GM12865 (cell line): Measurements from ENCODE around the gene UBE2K.
"Not testable (repeated sequence)": the region's sequence is repeated elsewhere in the genome, so short reads cannot be mapped to it uniquely, and the experiment has no call there.

Source experiments
- DNase-seq: peaks from one replicate; pipeline ENCODE4 v3.0.0; 2010; ENCODE audit warnings: low read depth
- H3K4me3 ChIP-seq: 2 replicates; pipeline ENCODE4 v1.5.1; 2011; ENCODE audit warnings: mild to moderate bottlenecking, low read depth, low read length, control low read depth
- TF ChIP-seq, protein P1 (sequence below): IDR thresholded peaks from 2 replicates; pipeline ENCODE4 v1.5.1; 2011; ENCODE audit warnings: low read length, control low read depth, low read depth, inconsistent platforms; ENCODE audit not compliant: insufficient read depth; ENCODE audit errors: missing control alignments

The UBE2K gene

GRCh38 chr4:39712819-39713607, 15.1 kb downstream of the UBE2K start:
- TF ChIP-seq, protein P1, sequence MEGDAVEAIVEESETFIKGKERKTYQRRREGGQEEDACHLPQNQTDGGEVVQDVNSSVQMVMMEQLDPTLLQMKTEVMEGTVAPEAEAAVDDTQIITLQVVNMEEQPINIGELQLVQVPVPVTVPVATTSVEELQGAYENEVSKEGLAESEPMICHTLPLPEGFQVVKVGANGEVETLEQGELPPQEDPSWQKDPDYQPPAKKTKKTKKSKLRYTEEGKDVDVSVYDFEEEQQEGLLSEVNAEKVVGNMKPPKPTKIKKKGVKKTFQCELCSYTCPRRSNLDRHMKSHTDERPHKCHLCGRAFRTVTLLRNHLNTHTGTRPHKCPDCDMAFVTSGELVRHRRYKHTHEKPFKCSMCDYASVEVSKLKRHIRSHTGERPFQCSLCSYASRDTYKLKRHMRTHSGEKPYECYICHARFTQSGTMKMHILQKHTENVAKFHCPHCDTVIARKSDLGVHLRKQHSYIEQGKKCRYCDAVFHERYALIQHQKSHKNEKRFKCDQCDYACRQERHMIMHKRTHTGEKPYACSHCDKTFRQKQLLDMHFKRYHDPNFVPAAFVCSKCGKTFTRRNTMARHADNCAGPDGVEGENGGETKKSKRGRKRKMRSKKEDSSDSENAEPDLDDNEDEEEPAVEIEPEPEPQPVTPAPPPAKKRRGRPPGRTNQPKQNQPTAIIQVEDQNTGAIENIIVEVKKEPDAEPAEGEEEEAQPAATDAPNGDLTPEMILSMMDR, result no peak
- DNase-seq, result no peak

GRCh38 chr4:39713691-39714090, 15.8 kb downstream of the UBE2K start:
- TF ChIP-seq, protein P1, result no peak
- H3K4me3 ChIP-seq, result no peak overlapping the region
- DNase-seq, result peak; percentile 61

More at GRCh38 chr4:39712819-39713607, 15.1 kb downstream of the UBE2K start:
- no peak overlapping the region for H3K4me3 ChIP-seq

GRCh38 chr4:39714166-39714565, 16.2 kb downstream of the UBE2K start:
- H3K4me3 ChIP-seq, result no peak overlapping the region
- TF ChIP-seq, protein P1, result no peak
- DNase-seq, result no peak

- peak; percentile 55 for DNase-seq
- TF ChIP-seq, protein P1, result no peak
- H3K4me3 ChIP-seq, result no peak overlapping the region
Measured at GRCh38 chr4:39715788-39716187, 17.9 kb downstream of the UBE2K start.

DNA sequence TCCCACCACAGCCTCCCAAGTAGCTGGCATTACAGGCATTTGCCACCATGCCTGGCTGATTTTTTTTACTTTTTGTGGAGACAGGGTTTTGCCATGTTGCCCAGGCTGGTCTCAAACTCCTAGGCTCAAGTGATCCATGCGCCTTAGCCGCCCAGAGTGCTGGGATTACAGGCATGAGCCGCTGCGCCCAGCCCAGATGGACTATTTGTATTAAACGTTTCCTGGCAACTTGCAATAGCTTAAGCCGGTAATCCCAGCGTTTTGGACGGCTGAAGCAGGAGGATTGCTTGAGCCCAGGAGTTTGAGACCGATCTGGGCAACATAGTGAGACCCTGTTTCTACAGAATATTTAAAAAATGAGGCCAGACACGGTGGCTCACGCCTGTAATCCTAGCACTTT, 18.4 kb downstream of the UBE2K start:
- TF ChIP-seq, protein P1, result no peak
- DNase-seq, result no peak
- no peak overlapping the region for H3K4me3 ChIP-seq

- not testable (repeated sequence) for DNase-seq, H3K4me3 ChIP-seq
Measured at GRCh38 chr4:39717743-39718142, 19.8 kb downstream of the UBE2K start.

GRCh38 chr4:39718366-39719323, 20.7 kb downstream of the UBE2K start:
- no peak overlapping the region for H3K4me3 ChIP-seq
- DNase-seq, result peak; percentile 38
- TF ChIP-seq, protein P1, result no peak
